Stimulated activated CD4-positive, alpha-beta T cell treated with anti-CD3 and anti-CD28 coated beads, Interleukin-1b, Interleukin-23, amount 100 ng/mL, for 4 hours (primary cell): ENCODE results near the gene ENTPD8.

Experiments
- DNase-seq, 2 donors: peaks; one replicate each; pipeline ENCODE4 v3.0.0-alpha.2; 2020; ENCODE audit warnings: low read depth in 2 of 2

The ENTPD8 gene

DNA sequence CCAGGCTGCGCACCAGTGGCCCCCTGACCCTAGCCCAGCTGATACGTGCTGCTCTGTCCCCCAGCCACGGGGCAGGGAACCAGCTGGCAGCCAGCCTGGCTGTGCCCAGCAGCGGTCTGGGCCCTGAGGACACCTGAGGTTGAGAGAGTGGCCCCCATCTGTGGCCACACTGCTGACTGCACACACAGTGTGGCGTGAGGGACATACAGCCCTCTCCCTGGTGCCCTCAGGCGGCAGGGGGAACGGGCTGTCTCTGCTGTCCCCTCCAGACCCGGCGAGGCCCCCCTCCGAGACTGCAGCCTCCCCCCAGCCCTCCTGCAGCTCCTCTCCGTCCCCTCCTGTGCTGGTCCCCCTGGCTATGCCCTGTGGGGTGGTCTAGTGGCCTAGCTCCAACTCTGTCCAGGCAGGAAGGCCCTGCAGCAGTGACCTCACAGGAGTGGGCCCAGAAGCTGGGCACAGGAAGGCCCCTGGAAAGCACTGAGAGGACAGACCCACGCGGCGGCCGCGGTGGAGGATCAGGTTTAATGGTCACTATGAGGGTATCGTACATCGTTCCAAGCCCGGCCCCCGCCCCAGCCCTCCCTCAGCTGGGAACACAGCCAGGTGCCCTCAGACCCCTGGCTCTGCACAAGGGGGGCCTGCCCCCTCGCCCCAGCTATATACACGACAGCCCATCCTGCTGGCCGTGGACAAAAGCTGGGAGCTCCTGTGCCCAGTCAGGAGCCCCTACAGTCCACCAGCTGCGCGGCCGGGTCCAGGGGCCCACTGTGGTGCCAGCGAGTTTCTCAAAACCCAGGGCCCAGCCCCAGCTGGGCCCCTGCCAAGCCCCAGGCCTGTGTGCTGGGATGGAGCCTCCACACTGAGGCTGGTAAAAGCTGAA lies 6.8 kb upstream of the ENTPD8 start:
- no peak for DNase-seq

DNA sequence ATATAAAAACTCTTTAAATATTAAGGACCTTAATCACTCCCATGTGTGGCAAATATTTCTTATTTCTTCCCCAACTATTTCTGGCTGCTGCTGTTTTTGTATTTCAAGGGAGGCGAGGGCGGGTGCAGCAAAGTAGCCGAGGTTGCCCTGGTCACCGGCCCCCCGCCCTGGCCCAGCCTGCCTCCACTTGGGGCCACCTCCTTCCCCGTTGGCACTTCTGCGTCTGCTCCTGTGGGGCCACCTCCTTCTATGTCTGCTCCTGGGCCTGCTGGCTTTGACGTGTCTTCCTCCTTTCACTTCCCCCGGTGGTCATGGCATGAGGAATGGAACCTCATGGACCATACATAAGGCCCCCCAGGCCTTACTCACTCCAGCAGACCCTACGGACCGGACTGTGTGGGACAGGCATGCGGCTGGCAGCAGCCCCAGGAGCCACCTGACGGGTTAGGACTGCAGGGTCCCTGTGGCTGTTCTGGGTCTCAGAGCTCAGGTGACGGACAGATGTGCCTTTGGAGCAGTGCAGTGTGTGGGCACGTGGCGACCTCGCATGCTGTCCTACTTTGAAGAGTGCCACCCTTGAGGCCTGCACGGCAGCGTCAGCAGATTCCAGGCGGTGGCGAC lies 5.8 kb upstream of the ENTPD8 start:
- DNase-seq, result no peak

DNA sequence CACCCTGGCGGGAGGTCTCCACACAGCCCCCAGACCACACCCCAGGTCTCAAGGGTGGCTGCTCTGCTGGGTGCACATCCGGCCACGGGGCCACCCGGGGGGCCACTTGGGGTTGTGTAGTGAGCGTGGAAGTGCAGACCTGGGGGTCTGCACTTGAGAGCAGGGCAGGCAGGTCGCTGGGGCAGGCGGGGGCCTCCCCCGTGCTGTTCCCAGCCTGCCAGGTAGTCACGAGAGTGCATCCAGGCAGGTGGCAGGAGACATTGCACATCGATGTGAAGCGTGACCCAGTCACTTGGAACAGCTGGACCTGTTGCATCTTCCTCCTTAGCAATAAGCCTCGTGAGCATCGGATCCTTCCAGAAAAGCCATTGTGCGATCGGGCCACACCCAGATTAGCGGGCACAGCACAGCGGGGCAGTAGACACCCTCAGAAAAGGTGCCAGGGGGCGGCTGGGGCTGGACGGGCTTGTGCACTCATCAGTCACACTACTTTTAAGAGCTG lies 4.8 kb upstream of the ENTPD8 start:
- no peak for DNase-seq

DNA sequence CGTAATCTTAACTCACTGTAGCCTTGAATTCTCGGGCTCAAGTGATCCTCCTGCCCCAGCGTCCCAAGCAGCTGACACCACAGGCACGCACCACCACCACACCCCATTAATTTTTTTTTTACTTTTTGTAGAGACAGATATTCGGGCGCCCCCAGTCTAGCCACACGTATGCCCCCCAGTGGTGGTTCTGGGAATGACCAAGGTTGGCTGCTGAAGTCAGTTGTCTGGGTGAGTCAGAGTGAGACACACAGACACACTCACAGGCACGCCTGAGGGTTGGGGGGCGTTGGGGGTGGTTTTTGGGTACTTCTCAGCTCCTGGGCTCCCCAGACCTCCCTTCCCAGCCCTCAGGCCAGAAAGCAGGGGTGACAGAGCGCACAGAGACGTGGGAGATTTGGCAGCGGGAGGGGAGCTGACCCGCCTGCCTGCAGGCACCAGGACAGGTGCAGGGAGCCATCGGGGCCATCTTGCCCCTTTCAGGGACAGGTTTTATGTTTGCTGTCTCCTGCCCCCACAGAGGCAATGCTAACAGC lies 4.2 kb upstream of the ENTPD8 start:
- peak; percentile 78 to 85 for DNase-seq

DNA sequence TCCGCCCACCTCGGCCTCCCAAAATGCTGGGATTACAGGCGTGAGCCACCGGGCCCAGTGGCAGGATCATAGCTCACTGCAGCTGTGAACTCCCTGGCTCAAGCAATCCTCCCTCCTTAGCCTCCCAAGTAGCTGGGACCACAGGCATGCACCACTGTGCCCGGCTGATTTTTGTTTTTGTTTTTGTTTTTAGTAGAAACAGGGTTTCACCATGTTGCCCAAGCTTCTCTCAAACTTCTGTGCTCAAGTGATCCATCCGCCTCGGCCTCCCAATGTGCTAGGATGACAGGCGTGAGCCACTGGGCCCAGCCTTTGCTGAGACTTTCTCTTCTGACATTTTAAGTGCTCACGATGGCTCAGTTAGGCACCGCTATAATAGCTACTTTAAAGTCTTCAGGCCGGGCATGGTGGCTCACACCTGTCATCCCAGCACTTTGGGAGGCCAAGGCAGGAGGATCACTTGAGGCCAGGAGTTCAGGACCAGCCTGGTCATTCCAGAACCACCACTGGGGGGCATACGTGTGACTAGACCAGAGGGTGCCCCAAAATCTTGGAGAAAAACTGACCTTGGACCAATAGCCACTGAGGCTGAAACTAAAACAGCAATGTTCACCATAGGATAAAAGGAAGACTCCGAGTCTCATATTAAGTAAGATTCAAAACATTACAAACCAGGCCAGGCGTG lies 3.1 kb upstream of the ENTPD8 start:
- no peak for DNase-seq

DNA sequence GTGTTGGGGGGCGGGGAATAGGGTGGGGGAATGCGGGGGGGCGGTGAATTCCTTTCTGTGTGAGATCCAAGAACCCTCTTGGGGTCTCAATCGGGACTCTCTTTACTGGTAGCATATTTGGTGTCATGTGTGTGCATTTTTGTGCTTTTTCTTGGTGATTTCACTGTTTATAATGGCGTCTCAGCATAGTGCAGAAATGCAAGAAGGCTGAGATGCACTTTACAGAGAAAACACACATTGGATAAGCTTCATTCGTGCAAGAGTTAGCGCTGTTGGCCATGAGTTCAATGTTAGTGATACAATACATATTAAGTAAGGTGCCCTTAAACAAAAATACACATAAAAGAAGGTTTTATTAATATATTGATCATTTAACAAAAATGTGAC lies 771 bp upstream of the ENTPD8 start:
- DNase-seq, result no peak

DNA sequence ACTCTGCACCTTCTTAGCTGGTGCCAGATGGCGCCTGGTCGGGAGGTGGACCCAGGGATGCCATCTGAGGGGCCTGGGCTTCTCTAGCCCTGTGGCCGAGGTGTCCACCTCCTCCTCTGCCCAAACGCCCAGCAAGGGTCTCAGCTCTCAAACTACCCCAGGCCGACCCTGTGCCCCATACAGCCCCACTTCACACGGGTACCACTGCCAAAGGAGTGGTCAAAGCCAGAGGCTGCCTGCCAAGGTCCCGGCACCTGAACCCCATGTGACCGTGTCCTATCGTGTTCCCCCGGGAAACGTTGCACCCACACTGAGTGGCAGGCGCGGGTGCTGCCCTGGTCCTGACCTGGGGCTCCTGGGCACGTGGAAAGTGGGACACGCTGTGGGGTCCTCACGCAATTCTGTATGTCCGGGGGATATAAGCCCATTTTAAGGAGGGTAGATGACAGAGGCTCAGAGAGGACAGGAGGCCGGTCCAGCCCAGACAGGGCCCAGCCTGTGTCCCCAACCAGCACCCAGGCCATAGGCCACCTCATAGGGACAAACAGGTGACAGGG lies 1.9 kb downstream of the ENTPD8 start:
- DNase-seq, result no peak

DNA sequence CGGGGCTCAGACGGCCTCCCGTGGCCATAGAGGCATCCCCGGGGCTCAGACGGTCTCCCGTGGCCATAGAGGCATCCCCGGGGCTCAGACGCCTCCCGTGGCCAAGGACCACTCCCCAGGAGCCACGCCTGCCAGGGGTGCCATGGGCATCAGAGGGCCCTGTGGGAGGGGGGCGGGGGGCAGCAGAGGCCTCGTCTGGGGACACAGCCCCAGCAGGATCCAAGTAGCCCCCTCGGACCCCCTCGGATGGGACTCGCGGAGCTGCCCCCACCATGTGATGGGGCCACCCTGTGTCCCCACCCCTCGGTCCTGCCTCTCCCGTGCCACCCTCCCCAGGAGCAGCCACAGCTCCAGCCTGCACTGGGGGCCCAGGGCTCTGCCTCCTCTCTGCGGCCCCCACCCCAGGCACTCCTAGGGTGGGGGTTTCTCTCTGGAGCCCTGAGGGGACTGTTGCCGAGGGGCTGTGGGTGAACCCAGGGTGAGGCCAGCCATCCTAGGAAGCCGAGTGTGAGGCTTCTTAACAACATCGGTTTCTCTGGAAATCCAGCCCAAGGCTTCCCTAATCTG lies 2.5 kb downstream of the ENTPD8 start:
- no peak for DNase-seq

DNA sequence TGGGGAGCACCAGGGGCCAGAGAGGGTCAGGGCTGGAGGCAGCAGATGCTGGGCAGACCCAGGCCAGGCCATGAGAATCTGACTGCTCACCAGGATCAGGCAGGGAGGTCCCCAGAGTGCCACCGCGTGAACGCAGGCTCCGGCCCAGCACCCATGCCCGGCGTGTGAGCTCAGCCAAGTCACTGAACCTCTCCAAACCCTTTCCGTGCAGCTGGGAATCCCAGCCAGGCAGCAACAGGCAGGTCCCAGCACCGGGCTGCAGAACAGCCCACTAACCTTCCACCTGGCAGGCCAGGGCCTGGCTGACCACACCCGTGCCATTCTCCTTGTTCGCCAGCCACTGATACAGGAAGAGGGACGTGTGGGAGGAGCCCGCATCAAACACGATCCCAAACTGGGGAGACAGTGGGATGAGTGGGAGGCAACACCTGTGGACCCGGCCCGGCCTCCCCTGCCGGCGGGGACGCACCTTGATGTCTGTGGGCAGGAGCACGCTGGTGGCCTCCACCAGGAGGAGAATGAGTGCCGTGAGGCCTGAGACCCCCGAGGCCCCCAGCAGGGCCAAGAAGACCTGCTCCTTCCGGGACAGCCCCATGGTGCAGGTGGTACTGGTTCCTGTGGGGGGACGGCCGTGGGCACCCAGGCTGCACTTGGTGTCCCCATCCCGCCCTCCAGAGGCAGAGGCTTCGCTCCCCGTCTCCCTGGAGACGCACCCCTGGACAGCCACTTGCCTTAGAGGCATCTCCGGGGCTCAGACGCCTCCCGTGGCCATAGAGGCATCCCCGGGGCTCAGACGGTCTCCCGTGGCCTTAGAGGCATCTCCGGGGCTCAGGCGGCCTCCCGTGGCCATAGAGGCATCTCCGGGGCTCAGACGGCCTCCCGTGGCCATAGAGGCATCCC lies 3.2 kb downstream of the ENTPD8 start:
- no peak for DNase-seq

DNA sequence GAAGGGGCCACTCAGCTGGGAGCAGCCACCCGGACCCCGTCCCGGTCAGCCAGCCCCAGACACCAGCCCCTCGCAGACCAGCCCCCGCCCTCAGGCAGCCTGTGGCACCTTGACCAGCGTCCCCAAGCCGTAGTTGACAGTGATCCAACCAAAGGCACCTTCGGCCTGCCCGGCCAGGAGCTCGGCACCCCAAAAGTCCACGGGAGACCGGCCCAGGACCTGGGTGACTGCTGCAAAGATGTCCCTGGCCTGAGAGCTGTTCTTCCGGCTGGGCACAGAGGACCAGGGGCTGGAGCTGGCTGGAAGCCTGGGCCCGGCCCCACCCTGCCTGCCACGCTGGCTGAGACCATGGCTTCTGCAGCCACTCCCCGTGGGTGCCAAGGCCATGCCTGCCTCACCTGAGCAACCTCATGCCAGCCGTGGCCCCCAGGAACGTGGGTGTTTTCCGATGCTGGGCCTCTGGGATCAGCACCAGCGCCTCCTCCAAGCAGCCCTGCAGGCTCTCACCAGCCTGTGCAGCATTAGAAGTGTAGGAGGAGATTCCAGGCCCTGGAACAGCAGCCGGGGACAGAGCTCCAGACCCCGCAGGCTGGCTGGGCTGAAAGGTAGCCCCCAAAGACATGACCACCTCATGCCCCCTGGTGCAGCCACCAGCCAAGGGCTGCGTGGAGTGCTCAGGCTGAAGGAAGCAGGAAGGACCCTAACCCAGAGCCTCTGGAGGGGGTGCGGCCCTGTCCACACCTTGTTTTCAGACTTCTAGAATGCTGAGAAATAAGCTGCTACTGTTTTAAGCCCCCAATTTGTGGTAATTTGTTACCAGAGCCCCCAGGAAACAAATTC lies 4.2 kb downstream of the ENTPD8 start:
- DNase-seq, result no peak

DNA sequence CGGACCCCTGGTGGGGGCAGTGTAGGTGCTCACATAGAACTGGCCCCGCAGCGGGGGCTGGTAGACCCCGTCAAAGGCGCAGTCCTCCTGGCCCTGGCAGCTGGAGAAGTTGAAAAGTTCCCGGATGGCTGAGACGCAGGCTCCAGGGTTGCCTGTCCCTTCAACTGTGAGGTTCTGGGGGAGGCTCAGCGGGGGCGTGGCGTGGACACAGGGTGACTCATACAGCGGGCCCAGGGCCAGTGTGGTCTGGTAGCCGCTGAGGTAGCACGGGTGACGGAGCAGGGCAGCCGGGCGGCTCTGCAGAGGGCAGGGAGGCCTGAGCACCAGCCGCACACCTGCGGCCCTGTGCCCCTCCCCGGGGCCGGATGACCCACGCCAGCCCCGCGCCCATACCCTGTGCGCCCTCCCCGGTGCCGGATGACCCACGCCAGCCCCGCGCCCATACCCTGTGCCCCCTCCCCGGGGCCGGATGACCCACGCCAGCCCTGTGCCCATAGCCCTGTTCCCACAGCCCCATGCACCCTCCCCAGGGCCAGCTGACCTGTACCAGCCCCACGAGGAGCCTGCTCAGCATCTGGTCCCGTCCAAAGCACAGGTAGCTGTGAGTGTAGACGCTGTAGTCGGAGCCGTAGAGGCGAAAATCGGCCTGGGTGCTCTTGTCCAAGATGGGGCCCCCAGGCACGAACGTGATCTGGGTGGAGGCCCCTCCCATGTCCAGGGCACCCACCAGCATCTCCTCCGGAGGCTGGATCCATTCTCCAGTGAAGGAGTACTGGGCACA lies 5.0 kb downstream of the ENTPD8 start:
- no peak for DNase-seq

DNA sequence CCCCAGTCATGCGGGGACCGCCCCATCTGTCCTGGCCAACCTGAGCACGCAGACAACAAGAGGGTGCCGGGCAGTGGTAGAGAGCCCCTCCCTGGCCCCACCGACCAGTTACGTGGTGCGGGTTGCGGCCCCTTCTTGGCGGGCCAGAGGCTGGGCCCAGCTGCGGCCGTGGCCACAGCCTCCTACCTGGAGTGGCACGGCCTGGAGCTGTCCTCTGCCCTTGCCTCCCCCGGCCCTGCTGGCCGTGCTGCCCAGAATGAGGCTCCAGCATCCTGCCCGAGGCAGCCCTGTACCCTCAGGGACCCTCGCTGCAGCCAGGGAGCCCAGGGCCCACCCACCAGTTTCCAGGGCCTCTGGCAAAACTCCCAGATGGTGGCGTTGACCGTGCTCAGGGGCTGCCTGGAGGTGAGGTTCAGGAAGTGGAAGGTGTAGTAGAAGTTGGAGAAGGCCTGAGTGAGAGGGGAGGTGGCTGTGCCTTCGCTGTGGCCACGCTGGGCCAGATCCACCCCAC lies 5.7 kb downstream of the ENTPD8 start:
- no peak for DNase-seq

DNA sequence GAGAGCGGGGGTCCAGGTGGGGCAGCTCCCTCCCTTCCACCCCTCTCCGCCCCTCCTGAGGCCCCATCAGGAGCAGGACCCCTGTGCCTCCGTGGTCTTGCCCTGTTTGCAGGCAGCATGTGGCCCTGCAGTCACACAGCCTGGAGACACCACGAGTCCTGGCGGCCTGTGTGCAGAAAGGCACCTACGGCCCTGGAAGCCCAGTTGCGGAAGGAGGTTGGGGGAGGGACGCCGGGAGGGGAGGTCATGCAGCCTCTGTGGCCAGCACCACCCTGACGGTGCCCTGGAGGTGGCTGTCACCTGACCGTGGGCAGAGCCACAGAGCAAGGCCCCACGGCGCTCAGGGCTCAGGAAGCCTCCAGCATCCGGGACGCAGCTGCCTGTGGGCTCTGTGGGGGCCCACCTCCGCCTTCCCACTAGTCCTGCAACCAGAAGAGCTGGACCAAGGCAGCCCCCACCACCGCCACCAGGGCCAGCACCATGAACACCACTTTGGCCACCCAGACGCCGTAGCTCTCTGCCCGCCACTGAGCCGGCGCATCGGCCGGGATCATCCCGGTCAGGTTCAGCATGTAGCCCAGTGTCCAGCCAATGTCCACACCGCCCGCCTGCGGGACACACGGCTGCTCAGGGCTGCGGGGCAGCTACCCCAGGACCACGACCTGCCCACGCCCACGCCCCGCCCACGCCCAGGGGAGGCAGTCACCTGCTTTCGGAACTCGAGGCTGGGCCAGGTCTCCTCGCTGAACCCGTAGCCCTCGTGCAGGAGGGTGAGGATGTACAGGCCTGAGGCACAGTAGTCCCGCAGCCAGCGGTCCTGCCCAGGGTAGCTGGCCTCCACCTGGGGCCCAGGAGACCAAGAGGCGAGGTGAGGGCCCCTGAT lies 6.4 kb downstream of the ENTPD8 start:
- DNase-seq, result no peak

DNA sequence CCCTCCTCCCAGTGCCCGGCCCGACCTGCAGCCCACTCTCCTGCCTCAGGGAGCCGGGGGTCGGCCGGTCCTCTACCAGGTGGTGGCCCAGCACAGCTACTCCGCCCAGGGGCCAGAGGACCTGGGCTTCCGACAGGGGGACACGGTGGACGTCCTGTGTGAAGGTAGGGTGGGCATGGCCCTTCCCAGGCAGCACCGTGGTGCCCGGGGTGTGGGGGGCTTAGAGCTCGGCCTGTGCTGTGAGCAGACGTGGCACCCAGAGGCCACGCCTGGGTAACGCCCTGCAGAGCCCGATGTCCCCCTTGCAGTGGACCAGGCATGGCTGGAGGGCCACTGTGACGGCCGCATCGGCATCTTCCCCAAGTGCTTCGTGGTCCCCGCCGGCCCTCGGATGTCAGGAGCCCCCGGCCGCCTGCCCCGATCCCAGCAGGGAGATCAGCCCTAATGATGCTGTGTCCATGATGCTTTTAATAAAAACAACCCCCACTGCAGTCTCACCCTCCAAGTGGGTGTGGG lies 7.2 kb downstream of the ENTPD8 start:
- DNase-seq, result no peak

DNA sequence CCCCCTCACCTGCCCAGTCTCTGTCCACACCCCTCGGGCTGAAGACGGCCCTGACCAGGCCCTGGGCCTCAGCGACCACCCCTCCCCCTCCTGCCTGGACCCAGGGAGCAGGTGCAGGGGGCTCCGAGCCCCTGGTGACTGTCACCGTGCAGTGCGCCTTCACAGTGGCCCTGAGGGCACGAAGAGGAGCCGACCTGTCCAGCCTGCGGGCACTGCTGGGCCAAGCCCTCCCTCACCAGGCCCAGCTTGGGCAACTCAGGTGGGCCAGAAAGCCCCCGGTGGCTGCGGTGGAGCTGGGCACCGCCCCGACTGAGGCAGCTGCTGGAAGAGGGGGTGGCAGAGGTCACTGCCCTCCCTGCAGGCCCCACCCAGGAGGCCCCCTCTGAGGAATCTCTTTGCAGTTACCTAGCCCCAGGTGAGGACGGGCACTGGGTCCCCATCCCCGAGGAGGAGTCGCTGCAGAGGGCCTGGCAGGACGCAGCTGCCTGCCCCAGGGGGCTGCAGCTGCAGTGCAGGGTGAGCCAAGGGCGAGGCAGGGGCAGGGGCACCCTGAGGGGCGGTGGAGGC lies 7.7 kb downstream of the ENTPD8 start:
- DNase-seq, result no peak

DNA sequence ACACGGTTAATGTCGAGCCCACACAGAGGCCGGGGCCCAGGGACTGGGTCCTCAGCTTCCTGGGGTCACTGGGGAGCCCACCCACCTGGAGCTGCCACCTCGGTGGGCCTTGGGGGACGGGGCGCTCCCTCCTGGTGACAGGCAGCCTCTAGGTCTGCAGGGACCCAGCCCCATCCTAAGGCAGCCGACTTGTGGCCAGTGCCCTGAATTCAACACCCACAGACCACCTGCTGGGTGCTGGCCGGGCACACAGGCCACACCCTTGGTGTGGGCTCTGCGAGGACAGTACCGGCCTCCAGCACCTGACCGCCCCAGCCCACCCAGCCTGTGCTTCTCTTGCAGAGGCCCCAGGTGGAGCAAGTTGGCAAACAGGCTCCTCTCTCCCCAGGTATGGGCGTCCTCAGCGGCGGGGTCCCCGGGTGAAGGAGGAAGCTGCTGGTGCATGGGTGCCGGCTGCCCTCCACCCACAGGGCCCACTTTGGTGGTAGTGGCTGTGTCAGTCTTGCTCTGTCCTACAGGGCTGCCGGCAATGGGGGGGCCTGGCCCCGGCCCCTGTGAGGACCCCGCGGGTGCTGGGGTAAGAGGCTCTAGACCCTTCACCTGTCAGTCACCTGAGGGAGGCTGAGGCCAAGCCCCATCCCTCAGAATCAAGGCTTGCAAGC lies 8.3 kb downstream of the ENTPD8 start:
- DNase-seq, result no peak
